WTC11 (cell line): Measurements from ENCODE around the gene PARD3B. TPM values are rescaled to one million over a fixed set of nuclear protein-coding genes. Genes with fewer than 3 reads are reported as not detected.

ENCODE experiments used
- ATAC-seq: fragments of 200-7000 bp; cut with Tn5 transposase; 2 replicates; pipeline ENCODE4 v1.10.0; 2021; ENCODE audit warnings: mild to moderate bottlenecking, moderate library complexity
- CTCF ChIA-PET: fragments of 300-600 bp; sonication (Branson Sonifier 250); formaldehyde crosslinking; loops from one replicate; lab custom pipeline; 2021; ENCODE audit warnings: antibody characterized with exemption; lab: Charles Lee
- POLR2A ChIA-PET: fragments of 350-600 bp; sonication (Branson Sonifier 250); formaldehyde crosslinking; loops from one replicate; lab custom pipeline; 2021; ENCODE audit warnings: antibody characterized with exemption; lab: Charles Lee
- DNase-seq: peaks from one replicate; pipeline ENCODE4 v3.0.0; 2021; ENCODE audit warnings: low spot score
- H3K27ac Mint-ChIP-seq: 2 replicates; pipeline ENCODE4 v1.8.0; 2021; ENCODE audit warnings: mixed read lengths
- H3K27me3 Mint-ChIP-seq: 2 replicates; pipeline ENCODE4 v1.8.0; 2021; ENCODE audit warnings: low read depth, mild to moderate bottlenecking, moderate library complexity, mixed read lengths
- H3K36me3 Mint-ChIP-seq: 2 replicates; pipeline ENCODE4 v1.8.0; 2021; ENCODE audit warnings: mixed read lengths
- H3K4me1 Mint-ChIP-seq: 2 replicates; pipeline ENCODE4 v1.8.0; 2022; ENCODE audit warnings: mixed read lengths
- H3K4me3 Mint-ChIP-seq: 2 replicates; pipeline ENCODE4 v1.8.0; 2021; ENCODE audit warnings: mild to moderate bottlenecking, moderate library complexity, mixed read lengths
- H3K9me3 Mint-ChIP-seq: 2 replicates; pipeline ENCODE4 v1.8.0; 2021; ENCODE audit warnings: mixed read lengths
- CREM ChIP-seq: sonication (generic); formaldehyde crosslinking; IDR thresholded peaks from 2 replicates; pipeline ENCODE4 v1.8.1; 2022; ENCODE audit warnings: mild to moderate bottlenecking, missing genetic modification reagents, moderate library complexity
- FOXJ3 ChIP-seq: sonication (generic); formaldehyde crosslinking; IDR thresholded peaks from 2 replicates; pipeline ENCODE4 v1.9.0; 2021; ENCODE audit warnings: missing genetic modification reagents, mild to moderate bottlenecking, borderline replicate concordance
- GABPB1 ChIP-seq: sonication (generic); formaldehyde crosslinking; IDR thresholded peaks from 2 replicates; pipeline ENCODE4 v1.8.1; 2023; ENCODE audit warnings: mild to moderate bottlenecking, missing genetic modification reagents
- GRHL2 ChIP-seq: fragments of 250-450 bp; sonication (Bioruptor Pico); IDR thresholded peaks from 2 replicates; pipeline ENCODE4 v1.8.0; 2022; ENCODE audit warnings: mild to moderate bottlenecking, moderate library complexity; ENCODE audit not compliant: insufficient replicate concordance, severe bottlenecking
- JAZF1 ChIP-seq: fragments of 250-450 bp; sonication (Bioruptor Pico); IDR thresholded peaks from 2 replicates; pipeline ENCODE4 v1.9.0; 2021; ENCODE audit warnings: moderate library complexity, mild to moderate bottlenecking, inconsistent platforms
- MXD4 ChIP-seq: fragments of 250-450 bp; sonication (Bioruptor Pico); IDR thresholded peaks from 2 replicates; pipeline ENCODE4 v1.8.0; 2021; ENCODE audit warnings: mild to moderate bottlenecking, moderate library complexity, borderline replicate concordance
- PRRX2 ChIP-seq: fragments of 250-450 bp; sonication (Bioruptor Pico); IDR thresholded peaks from 2 replicates; pipeline ENCODE4 v1.8.0; 2021; ENCODE audit warnings: mild to moderate bottlenecking
- SMAD3 ChIP-seq: sonication (generic); formaldehyde crosslinking; IDR thresholded peaks from 2 replicates; pipeline ENCODE4 v1.8.0; 2022; ENCODE audit warnings: missing genetic modification reagents, mild to moderate bottlenecking, borderline replicate concordance
- ZNF219 ChIP-seq: sonication (generic); formaldehyde crosslinking; IDR thresholded peaks from 2 replicates; pipeline ENCODE4 v1.8.0; 2023; ENCODE audit warnings: missing genetic modification reagents, mild to moderate bottlenecking, borderline replicate concordance
- ZNF232 ChIP-seq: sonication (generic); formaldehyde crosslinking; IDR thresholded peaks from 2 replicates; pipeline ENCODE4 v1.8.0; 2022; ENCODE audit warnings: mild to moderate bottlenecking, missing genetic modification reagents
- total RNA-seq: library from RNA; stranded (reverse); gene quantifications from 3 replicates; pipeline ENCODE4 v1.2.3, GENCODE V29; 2021
- TF ChIP-seq, protein P1 (sequence below): sonication (generic); formaldehyde crosslinking; IDR thresholded peaks from 2 replicates; pipeline ENCODE4 v1.8.0; 2023; ENCODE audit warnings: mild to moderate bottlenecking, missing genetic modification reagents
- TF ChIP-seq, protein P2 (sequence below): sonication (generic); formaldehyde crosslinking; IDR thresholded peaks from 2 replicates; pipeline ENCODE4 v1.8.0; 2022; ENCODE audit warnings: missing genetic modification reagents
- TF ChIP-seq, protein P3 (sequence below): fragments of 250-450 bp; sonication (Bioruptor Pico); IDR thresholded peaks from 2 replicates; pipeline ENCODE4 v1.8.0; 2021; ENCODE audit warnings: mild to moderate bottlenecking
- TF ChIP-seq, protein P4 (sequence below): sonication (generic); formaldehyde crosslinking; IDR thresholded peaks from 2 replicates; pipeline ENCODE4 v1.8.0; 2022; ENCODE audit warnings: mild to moderate bottlenecking, missing genetic modification reagents
- TF ChIP-seq, protein P5 (sequence below): sonication (generic); formaldehyde crosslinking; IDR thresholded peaks from 2 replicates; pipeline ENCODE4 v1.8.1; 2023; ENCODE audit warnings: mild to moderate bottlenecking, missing genetic modification reagents, borderline replicate concordance
- TF ChIP-seq, protein P6 (sequence below): fragments of 250-450 bp; sonication (Bioruptor Pico); IDR thresholded peaks from 2 replicates; pipeline ENCODE4 v2.1.2; 2022; ENCODE audit warnings: mild to moderate bottlenecking, moderate library complexity
- TF ChIP-seq, protein P7 (sequence below): sonication (generic); formaldehyde crosslinking; IDR thresholded peaks from 2 replicates; pipeline ENCODE4 v1.8.1; 2022; ENCODE audit warnings: mild to moderate bottlenecking, missing genetic modification reagents, moderate library complexity, borderline replicate concordance

Gene PARD3B
- total RNA-seq, 1 experiment from 2014 or later = 5.6 TPM

DNA sequence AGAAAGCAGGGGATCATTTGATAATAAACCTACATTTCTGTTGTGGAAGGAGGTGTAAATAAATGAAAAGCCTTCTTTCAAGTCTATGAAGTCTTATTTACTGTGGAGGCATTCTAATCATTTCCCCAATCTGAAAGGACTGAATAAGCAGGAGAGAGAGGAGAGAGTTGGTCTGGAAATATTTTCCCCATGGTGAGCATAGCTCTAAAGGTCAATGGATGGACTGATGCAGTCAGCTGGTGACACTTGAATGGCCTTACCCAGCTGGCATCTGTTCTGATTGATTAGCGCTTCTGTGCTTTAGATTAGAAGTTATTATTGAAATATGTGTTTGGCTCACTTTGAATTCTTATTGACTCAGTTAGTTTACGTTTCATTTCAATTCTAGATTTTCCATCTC lies 122.7 kb downstream of the PARD3B start (continued):
- TF ChIP-seq, protein P1, sequence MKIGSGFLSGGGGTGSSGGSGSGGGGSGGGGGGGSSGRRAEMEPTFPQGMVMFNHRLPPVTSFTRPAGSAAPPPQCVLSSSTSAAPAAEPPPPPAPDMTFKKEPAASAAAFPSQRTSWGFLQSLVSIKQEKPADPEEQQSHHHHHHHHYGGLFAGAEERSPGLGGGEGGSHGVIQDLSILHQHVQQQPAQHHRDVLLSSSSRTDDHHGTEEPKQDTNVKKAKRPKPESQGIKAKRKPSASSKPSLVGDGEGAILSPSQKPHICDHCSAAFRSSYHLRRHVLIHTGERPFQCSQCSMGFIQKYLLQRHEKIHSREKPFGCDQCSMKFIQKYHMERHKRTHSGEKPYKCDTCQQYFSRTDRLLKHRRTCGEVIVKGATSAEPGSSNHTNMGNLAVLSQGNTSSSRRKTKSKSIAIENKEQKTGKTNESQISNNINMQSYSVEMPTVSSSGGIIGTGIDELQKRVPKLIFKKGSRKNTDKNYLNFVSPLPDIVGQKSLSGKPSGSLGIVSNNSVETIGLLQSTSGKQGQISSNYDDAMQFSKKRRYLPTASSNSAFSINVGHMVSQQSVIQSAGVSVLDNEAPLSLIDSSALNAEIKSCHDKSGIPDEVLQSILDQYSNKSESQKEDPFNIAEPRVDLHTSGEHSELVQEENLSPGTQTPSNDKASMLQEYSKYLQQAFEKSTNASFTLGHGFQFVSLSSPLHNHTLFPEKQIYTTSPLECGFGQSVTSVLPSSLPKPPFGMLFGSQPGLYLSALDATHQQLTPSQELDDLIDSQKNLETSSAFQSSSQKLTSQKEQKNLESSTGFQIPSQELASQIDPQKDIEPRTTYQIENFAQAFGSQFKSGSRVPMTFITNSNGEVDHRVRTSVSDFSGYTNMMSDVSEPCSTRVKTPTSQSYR (CRISPR knock-in tag) = no peak
- TF ChIP-seq FOXJ3 (CRISPR knock-in tag) (no peak), ZNF232 (CRISPR knock-in tag) (no peak), GRHL2 (CRISPR knock-in tag) (no peak), GABPB1 (CRISPR knock-in tag) (no peak), MXD4 (no peak), JAZF1 (CRISPR knock-in tag) (no peak)
- TF ChIP-seq, all 79 proteins: peak for 0

DNA sequence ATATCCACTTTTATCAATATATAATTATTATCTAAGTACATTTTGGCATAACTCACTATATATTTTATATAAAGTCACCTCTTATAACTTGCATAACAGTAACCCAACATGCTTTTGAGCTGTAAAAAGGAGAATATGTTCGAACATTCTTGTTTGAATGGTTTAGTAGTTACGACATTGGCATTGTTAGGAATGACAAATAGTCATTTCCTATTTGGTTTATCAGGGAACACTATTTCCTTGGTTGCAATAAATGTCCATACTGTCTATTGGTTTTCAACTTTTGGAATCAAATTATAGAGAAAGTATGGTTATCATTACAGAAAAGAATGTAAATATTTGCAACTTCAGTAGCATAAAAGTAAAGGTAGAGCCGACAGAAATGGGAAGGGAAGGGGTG lies 124.1 kb downstream of the PARD3B start:
- DNase-seq (no peak), ATAC-seq (no peak)
- H3K27me3 Mint-ChIP-seq = no peaks in the 10 kb centered on the region
- H3K4me3 Mint-ChIP-seq = no peak overlapping the region
- ChIA-PET POLR2A (no interaction called here), CTCF (no interaction called here)
- no peaks in the 10 kb centered on the region for H3K9me3 Mint-ChIP-seq
- TF ChIP-seq, protein P2, sequence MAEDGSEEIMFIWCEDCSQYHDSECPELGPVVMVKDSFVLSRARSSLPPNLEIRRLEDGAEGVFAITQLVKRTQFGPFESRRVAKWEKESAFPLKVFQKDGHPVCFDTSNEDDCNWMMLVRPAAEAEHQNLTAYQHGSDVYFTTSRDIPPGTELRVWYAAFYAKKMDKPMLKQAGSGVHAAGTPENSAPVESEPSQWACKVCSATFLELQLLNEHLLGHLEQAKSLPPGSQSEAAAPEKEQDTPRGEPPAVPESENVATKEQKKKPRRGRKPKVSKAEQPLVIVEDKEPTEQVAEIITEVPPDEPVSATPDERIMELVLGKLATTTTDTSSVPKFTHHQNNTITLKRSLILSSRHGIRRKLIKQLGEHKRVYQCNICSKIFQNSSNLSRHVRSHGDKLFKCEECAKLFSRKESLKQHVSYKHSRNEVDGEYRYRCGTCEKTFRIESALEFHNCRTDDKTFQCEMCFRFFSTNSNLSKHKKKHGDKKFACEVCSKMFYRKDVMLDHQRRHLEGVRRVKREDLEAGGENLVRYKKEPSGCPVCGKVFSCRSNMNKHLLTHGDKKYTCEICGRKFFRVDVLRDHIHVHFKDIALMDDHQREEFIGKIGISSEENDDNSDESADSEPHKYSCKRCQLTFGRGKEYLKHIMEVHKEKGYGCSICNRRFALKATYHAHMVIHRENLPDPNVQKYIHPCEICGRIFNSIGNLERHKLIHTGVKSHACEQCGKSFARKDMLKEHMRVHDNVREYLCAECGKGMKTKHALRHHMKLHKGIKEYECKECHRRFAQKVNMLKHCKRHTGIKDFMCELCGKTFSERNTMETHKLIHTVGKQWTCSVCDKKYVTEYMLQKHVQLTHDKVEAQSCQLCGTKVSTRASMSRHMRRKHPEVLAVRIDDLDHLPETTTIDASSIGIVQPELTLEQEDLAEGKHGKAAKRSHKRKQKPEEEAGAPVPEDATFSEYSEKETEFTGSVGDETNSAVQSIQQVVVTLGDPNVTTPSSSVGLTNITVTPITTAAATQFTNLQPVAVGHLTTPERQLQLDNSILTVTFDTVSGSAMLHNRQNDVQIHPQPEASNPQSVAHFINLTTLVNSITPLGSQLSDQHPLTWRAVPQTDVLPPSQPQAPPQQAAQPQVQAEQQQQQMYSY (CRISPR knock-in tag) = no peak
- no peak for TF ChIP-seq SMAD3
- TF ChIP-seq, protein P3, sequence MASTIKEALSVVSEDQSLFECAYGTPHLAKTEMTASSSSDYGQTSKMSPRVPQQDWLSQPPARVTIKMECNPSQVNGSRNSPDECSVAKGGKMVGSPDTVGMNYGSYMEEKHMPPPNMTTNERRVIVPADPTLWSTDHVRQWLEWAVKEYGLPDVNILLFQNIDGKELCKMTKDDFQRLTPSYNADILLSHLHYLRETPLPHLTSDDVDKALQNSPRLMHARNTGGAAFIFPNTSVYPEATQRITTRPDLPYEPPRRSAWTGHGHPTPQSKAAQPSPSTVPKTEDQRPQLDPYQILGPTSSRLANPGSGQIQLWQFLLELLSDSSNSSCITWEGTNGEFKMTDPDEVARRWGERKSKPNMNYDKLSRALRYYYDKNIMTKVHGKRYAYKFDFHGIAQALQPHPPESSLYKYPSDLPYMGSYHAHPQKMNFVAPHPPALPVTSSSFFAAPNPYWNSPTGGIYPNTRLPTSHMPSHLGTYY (CRISPR knock-in tag) = no peak
- TF ChIP-seq, protein P4, sequence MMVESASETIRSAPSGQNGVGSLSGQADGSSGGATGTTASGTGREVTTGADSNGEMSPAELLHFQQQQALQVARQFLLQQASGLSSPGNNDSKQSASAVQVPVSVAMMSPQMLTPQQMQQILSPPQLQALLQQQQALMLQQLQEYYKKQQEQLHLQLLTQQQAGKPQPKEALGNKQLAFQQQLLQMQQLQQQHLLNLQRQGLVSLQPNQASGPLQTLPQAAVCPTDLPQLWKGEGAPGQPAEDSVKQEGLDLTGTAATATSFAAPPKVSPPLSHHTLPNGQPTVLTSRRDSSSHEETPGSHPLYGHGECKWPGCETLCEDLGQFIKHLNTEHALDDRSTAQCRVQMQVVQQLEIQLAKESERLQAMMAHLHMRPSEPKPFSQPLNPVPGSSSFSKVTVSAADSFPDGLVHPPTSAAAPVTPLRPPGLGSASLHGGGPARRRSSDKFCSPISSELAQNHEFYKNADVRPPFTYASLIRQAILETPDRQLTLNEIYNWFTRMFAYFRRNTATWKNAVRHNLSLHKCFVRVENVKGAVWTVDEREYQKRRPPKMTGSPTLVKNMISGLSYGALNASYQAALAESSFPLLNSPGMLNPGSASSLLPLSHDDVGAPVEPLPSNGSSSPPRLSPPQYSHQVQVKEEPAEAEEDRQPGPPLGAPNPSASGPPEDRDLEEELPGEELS (CRISPR knock-in tag) = no peak
- TF ChIP-seq FOXJ3 (CRISPR knock-in tag) = no peak
- peaks cover 42% of the 10 kb centered on the region for H3K4me1 Mint-ChIP-seq
- no peak overlapping the region for H3K27ac Mint-ChIP-seq
- no peaks in the 10 kb centered on the region for H3K36me3 Mint-ChIP-seq

DNA sequence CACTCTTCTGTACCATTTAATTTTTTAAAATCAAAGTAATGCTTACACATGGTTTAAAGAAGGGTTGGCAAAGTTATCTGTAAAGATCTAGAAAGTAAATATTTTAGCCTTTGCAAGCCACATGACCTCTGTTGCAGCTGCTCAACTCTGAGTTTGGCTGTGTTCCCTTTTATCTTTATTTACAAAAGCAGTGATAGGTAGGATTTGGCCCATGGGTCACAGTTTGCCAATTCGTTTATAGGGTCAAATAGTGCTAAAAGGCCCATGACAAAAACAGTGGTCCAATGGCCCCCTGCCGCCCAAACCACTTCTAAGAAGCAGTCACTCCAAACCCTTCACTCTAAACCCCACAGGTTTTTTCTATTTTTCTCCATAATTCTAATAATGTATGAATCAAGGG lies 124.8 kb downstream of the PARD3B start:
- H3K27me3 Mint-ChIP-seq = no peaks in the 10 kb centered on the region
- DNase-seq (no peak), ATAC-seq (no peak)
- H3K4me3 Mint-ChIP-seq = no peak overlapping the region
- ChIA-PET CTCF (no interaction called here), POLR2A (no interaction called here)
- peaks cover 37% of the 10 kb centered on the region for H3K4me1 Mint-ChIP-seq
- H3K9me3 Mint-ChIP-seq = no peaks in the 10 kb centered on the region
- no peaks in the 10 kb centered on the region for H3K36me3 Mint-ChIP-seq
- no peak overlapping the region for H3K27ac Mint-ChIP-seq
- TF ChIP-seq ZNF219 (CRISPR knock-in tag) (no peak), PRRX2 (CRISPR knock-in tag) (no peak), CREM (CRISPR knock-in tag) (no peak)
- TF ChIP-seq, protein P5, sequence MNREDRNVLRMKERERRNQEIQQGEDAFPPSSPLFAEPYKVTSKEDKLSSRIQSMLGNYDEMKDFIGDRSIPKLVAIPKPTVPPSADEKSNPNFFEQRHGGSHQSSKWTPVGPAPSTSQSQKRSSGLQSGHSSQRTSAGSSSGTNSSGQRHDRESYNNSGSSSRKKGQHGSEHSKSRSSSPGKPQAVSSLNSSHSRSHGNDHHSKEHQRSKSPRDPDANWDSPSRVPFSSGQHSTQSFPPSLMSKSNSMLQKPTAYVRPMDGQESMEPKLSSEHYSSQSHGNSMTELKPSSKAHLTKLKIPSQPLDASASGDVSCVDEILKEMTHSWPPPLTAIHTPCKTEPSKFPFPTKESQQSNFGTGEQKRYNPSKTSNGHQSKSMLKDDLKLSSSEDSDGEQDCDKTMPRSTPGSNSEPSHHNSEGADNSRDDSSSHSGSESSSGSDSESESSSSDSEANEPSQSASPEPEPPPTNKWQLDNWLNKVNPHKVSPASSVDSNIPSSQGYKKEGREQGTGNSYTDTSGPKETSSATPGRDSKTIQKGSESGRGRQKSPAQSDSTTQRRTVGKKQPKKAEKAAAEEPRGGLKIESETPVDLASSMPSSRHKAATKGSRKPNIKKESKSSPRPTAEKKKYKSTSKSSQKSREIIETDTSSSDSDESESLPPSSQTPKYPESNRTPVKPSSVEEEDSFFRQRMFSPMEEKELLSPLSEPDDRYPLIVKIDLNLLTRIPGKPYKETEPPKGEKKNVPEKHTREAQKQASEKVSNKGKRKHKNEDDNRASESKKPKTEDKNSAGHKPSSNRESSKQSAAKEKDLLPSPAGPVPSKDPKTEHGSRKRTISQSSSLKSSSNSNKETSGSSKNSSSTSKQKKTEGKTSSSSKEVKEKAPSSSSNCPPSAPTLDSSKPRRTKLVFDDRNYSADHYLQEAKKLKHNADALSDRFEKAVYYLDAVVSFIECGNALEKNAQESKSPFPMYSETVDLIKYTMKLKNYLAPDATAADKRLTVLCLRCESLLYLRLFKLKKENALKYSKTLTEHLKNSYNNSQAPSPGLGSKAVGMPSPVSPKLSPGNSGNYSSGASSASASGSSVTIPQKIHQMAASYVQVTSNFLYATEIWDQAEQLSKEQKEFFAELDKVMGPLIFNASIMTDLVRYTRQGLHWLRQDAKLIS (CRISPR knock-in tag) = no peak
- TF ChIP-seq, protein P6, sequence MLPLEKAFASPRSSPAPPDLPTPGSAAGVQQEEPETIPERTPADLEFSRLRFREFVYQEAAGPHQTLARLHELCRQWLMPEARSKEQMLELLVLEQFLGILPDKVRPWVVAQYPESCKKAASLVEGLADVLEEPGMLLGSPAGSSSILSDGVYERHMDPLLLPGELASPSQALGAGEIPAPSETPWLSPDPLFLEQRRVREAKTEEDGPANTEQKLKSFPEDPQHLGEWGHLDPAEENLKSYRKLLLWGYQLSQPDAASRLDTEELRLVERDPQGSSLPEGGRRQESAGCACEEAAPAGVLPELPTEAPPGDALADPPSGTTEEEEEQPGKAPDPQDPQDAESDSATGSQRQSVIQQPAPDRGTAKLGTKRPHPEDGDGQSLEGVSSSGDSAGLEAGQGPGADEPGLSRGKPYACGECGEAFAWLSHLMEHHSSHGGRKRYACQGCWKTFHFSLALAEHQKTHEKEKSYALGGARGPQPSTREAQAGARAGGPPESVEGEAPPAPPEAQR (CRISPR knock-in tag) = no peak
- TF ChIP-seq, protein P7, sequence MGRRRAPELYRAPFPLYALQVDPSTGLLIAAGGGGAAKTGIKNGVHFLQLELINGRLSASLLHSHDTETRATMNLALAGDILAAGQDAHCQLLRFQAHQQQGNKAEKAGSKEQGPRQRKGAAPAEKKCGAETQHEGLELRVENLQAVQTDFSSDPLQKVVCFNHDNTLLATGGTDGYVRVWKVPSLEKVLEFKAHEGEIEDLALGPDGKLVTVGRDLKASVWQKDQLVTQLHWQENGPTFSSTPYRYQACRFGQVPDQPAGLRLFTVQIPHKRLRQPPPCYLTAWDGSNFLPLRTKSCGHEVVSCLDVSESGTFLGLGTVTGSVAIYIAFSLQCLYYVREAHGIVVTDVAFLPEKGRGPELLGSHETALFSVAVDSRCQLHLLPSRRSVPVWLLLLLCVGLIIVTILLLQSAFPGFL = no peak
